ENCODE data around the gene DBN1.

GRCh38 chr5:177482359-177482795, 8.9 kb upstream of the DBN1 start:
- TF ChIP-seq EZH2 (IDR thresholded peaks at IDR 0.05; ENCODE audit: borderline replicate concordance, low read depth, low read length, severe bottlenecking) (no peak), CTCF (IDR thresholded peaks at IDR 0.05; ENCODE audit: extremely low read depth in 1 of 2, insufficient read depth in 1 of 2, low read depth in 1 of 2, low read length in 2 of 2) (no peak), POLR2A (IDR thresholded peaks at IDR 0.05; ENCODE audit: low read depth, low read length) (peak; percentile 54), GATA2 (IDR thresholded peaks at IDR 0.05; ENCODE audit: insufficient read depth, insufficient read length, low read depth, low read length) (no peak)
